Measurements from ENCODE around the gene RAPGEFL1. TPM values are rescaled to one million over a fixed set of nuclear protein-coding genes. Genes with fewer than 3 reads are reported as not detected.
"Not testable (repeated sequence)": the region's sequence is repeated elsewhere in the genome, so short reads cannot be mapped to it uniquely, and the experiment has no call there.

The RAPGEFL1 gene
- polyA plus RNA-seq (2013, experiment 1 of 2) = 13.5 TPM
- polyA plus RNA-seq (2013, experiment 2 of 2) = 10.0 TPM

GRCh38 chr17:40177275-40177874, at the start of gene RAPGEFL1:
Gene RAPGEFL1 (plus strand): TSS chr17:40177470. CDS start chr17:40177862, 392 bp downstream.
- peaks cover 60% of the 10 kb centered on the region for H3K36me3 ChIP-seq (ENCODE audit: control insufficient read depth, insufficient read depth, low read length)
- peaks cover 8% of the 10 kb centered on the region for H3K4me1 ChIP-seq (ENCODE audit: control insufficient read depth, insufficient read depth, low read length, poor library complexity, severe bottlenecking)
- H3K4me3 ChIP-seq (ENCODE audit: extremely low read depth, insufficient read depth, low read length, poor library complexity, severe bottlenecking) = peak within 1 kb of the TSS; percentile 41
- no peak within 1 kb of the TSS for H3K27ac ChIP-seq (ENCODE audit: low read depth, low read length, severe bottlenecking)
- 0% methylated on average over 22 to 26 of the region's 57 CpGs for WGBS, 2 experiments (ENCODE audit: insufficient coverage in 2 of 2)
- no peaks in the 10 kb centered on the region for H3K9me3 ChIP-seq (ENCODE audit: control insufficient read depth, low read length)

GRCh38 chr17:40129498-40129897, 47.8 kb upstream of the RAPGEFL1 start:
- Histone ChIP-seq H3K9me3 (ENCODE audit: control insufficient read depth, low read length) (no peaks in the 10 kb centered on the region), H3K27ac (ENCODE audit: low read depth, low read length, severe bottlenecking) (no peak overlapping the region), H3K4me1 (ENCODE audit: control insufficient read depth, insufficient read depth, low read length, poor library complexity, severe bottlenecking) (no peaks in the 10 kb centered on the region), H3K36me3 (ENCODE audit: control insufficient read depth, insufficient read depth, low read length) (peaks cover 94% of the 10 kb centered on the region), H3K4me3 (ENCODE audit: extremely low read depth, insufficient read depth, low read length, poor library complexity, severe bottlenecking) (no peak overlapping the region)
- 96 to 100% methylated on average over 2 to 3 of the region's 5 CpGs for WGBS, 2 experiments (ENCODE audit: insufficient coverage in 2 of 2)

- no peaks in the 10 kb centered on the region for H3K4me1 ChIP-seq (ENCODE audit: control insufficient read depth, insufficient read depth, low read length, poor library complexity, severe bottlenecking)
- WGBS, 2 experiments (ENCODE audit: insufficient coverage in 2 of 2) = 94 to 100% methylated on average over 3 to 5 of the region's 7 CpGs
- no peaks in the 10 kb centered on the region for H3K9me3 ChIP-seq (ENCODE audit: control insufficient read depth, low read length)
- H3K4me3 ChIP-seq (ENCODE audit: extremely low read depth, insufficient read depth, low read length, poor library complexity, severe bottlenecking) = no peak overlapping the region
- H3K36me3 ChIP-seq (ENCODE audit: control insufficient read depth, insufficient read depth, low read length) = peaks cover 100% of the 10 kb centered on the region
- H3K27ac ChIP-seq (ENCODE audit: low read depth, low read length, severe bottlenecking) = no peak overlapping the region
These were observed 46.8 kb upstream of the RAPGEFL1 start for GRCh38 chr17:40130352-40131042.

- Histone ChIP-seq H3K27ac (ENCODE audit: low read depth, low read length, severe bottlenecking) (no peak overlapping the region), H3K36me3 (ENCODE audit: control insufficient read depth, insufficient read depth, low read length) (peaks cover 89% of the 10 kb centered on the region), H3K4me1 (ENCODE audit: control insufficient read depth, insufficient read depth, low read length, poor library complexity, severe bottlenecking) (peaks cover 2% of the 10 kb centered on the region), H3K4me3 (ENCODE audit: extremely low read depth, insufficient read depth, low read length, poor library complexity, severe bottlenecking) (no peak overlapping the region), H3K9me3 (ENCODE audit: control insufficient read depth, low read length) (no peaks in the 10 kb centered on the region)
- WGBS, 2 experiments (ENCODE audit: insufficient coverage in 2 of 2) = 99 to 100% methylated on average over 5 to 6 of the region's 7 CpGs
These were observed 43.1 kb upstream of the RAPGEFL1 start for GRCh38 chr17:40134184-40134583.

- Histone ChIP-seq H3K27ac (ENCODE audit: low read depth, low read length, severe bottlenecking) (no peak overlapping the region), H3K36me3 (ENCODE audit: control insufficient read depth, insufficient read depth, low read length) (peaks cover 73% of the 10 kb centered on the region), H3K4me1 (ENCODE audit: control insufficient read depth, insufficient read depth, low read length, poor library complexity, severe bottlenecking) (peaks cover 4% of the 10 kb centered on the region), H3K9me3 (ENCODE audit: control insufficient read depth, low read length) (no peaks in the 10 kb centered on the region), H3K4me3 (ENCODE audit: extremely low read depth, insufficient read depth, low read length, poor library complexity, severe bottlenecking) (no peak overlapping the region)
- WGBS, 2 experiments (ENCODE audit: insufficient coverage in 2 of 2) = 80 to 100% methylated on average over 2 to 3 of the region's 3 CpGs
These were observed 41.5 kb upstream of the RAPGEFL1 start for GRCh38 chr17:40135817-40136216.

GRCh38 chr17:40139566-40140058, 37.7 kb upstream of the RAPGEFL1 start:
- Histone ChIP-seq H3K4me3 (ENCODE audit: extremely low read depth, insufficient read depth, low read length, poor library complexity, severe bottlenecking) (peak overlapping the region; percentile 64), H3K9me3 (ENCODE audit: control insufficient read depth, low read length) (no peaks in the 10 kb centered on the region), H3K4me1 (ENCODE audit: control insufficient read depth, insufficient read depth, low read length, poor library complexity, severe bottlenecking) (peaks cover 4% of the 10 kb centered on the region), H3K27ac (ENCODE audit: low read depth, low read length, severe bottlenecking) (peak overlapping the region; percentile 94), H3K36me3 (ENCODE audit: control insufficient read depth, insufficient read depth, low read length) (peaks cover 70% of the 10 kb centered on the region)
- 53 to 56% methylated on average over 13 to 14 of the region's 14 CpGs for WGBS, 2 experiments (ENCODE audit: insufficient coverage in 2 of 2)

GRCh38 chr17:40143166-40143565, 34.1 kb upstream of the RAPGEFL1 start:
- not testable (repeated sequence) for H3K27ac ChIP-seq (ENCODE audit: low read depth, low read length, severe bottlenecking); H3K9me3 ChIP-seq (ENCODE audit: control insufficient read depth, low read length); H3K4me1 ChIP-seq (ENCODE audit: control insufficient read depth, insufficient read depth, low read length, poor library complexity, severe bottlenecking); H3K4me3 ChIP-seq (ENCODE audit: extremely low read depth, insufficient read depth, low read length, poor library complexity, severe bottlenecking)
- peaks cover 68% of the 10 kb centered on the region for H3K36me3 ChIP-seq (ENCODE audit: control insufficient read depth, insufficient read depth, low read length)
- WGBS, 2 experiments (ENCODE audit: insufficient coverage in 2 of 2) = 88 to 96% methylated on average over 2 of the region's 3 CpGs

- WGBS, 2 experiments (ENCODE audit: insufficient coverage in 2 of 2) = 96 to 100% methylated on average over 1 to 2 of the region's 3 CpGs
- Histone ChIP-seq H3K4me3 (ENCODE audit: extremely low read depth, insufficient read depth, low read length, poor library complexity, severe bottlenecking) (no peak overlapping the region), H3K36me3 (ENCODE audit: control insufficient read depth, insufficient read depth, low read length) (peaks cover 88% of the 10 kb centered on the region)
These were observed 31.8 kb upstream of the RAPGEFL1 start for GRCh38 chr17:40145476-40145875.

GRCh38 chr17:40148527-40148926, 28.7 kb upstream of the RAPGEFL1 start:
- no peak overlapping the region for H3K27ac ChIP-seq (ENCODE audit: low read depth, low read length, severe bottlenecking)
- H3K4me1 ChIP-seq (ENCODE audit: control insufficient read depth, insufficient read depth, low read length, poor library complexity, severe bottlenecking) = no peaks in the 10 kb centered on the region
- 91 to 100% methylated on average over 2 to 3 of the region's 3 CpGs for WGBS, 2 experiments (ENCODE audit: insufficient coverage in 2 of 2)
- no peaks in the 10 kb centered on the region for H3K9me3 ChIP-seq (ENCODE audit: control insufficient read depth, low read length)
- no peak overlapping the region for H3K4me3 ChIP-seq (ENCODE audit: extremely low read depth, insufficient read depth, low read length, poor library complexity, severe bottlenecking)
- H3K36me3 ChIP-seq (ENCODE audit: control insufficient read depth, insufficient read depth, low read length) = peaks cover 94% of the 10 kb centered on the region

More at GRCh38 chr17:40145476-40145875, 31.8 kb upstream of the RAPGEFL1 start:
- Histone ChIP-seq H3K9me3 (ENCODE audit: control insufficient read depth, low read length) (no peaks in the 10 kb centered on the region), H3K27ac (ENCODE audit: low read depth, low read length, severe bottlenecking) (no peak overlapping the region), H3K4me1 (ENCODE audit: control insufficient read depth, insufficient read depth, low read length, poor library complexity, severe bottlenecking) (no peaks in the 10 kb centered on the region)

GRCh38 chr17:40150276-40150675, 27.0 kb upstream of the RAPGEFL1 start:
- H3K36me3 ChIP-seq (ENCODE audit: control insufficient read depth, insufficient read depth, low read length) = peaks cover 98% of the 10 kb centered on the region
- 78% methylated on average over 3 of the region's 4 CpGs for WGBS, 2 experiments (ENCODE audit: insufficient coverage in 2 of 2)
- no peaks in the 10 kb centered on the region for H3K9me3 ChIP-seq (ENCODE audit: control insufficient read depth, low read length)
- no peak overlapping the region for H3K27ac ChIP-seq (ENCODE audit: low read depth, low read length, severe bottlenecking)
- H3K4me3 ChIP-seq (ENCODE audit: extremely low read depth, insufficient read depth, low read length, poor library complexity, severe bottlenecking) = no peak overlapping the region
- H3K4me1 ChIP-seq (ENCODE audit: control insufficient read depth, insufficient read depth, low read length, poor library complexity, severe bottlenecking) = no peaks in the 10 kb centered on the region
